ENCODE measurements around the gene PLA2R1.

GRCh38 chr2:160063271-160063670, 856 bp upstream of the PLA2R1 start:
- TF ChIP-seq EP300 (conservative IDR thresholded peaks at IDR 0.05; ENCODE audit: poor library complexity, severe bottlenecking) = no peak
- TF ChIP-seq POLR2AphosphoS5 (IDR thresholded peaks at IDR 0.05) = no peak
- TF ChIP-seq CTCF (IDR thresholded peaks at IDR 0.05; ENCODE audit: poor library complexity, severe bottlenecking) = no peak
- no peak for TF ChIP-seq REST (IDR thresholded peaks at IDR 0.05; ENCODE audit: borderline replicate concordance)

Data from neural cell (in vitro differentiated cells).